Stimulated activated CD8-positive, alpha-beta memory T cell treated with anti-CD3 and anti-CD28 coated beads, Interleukin-15, amount 100 ng/mL, for 4 hours (primary cell): ENCODE data around the gene MSMO1.
"Not testable (repeated sequence)": the region's sequence is repeated elsewhere in the genome, so short reads cannot be mapped to it uniquely, and the experiment has no call there.

Experiments
- DNase-seq, 2 donors: peaks; one replicate each; pipeline ENCODE4 v3.0.0-alpha.2; 2020; ENCODE audit warnings: low read depth in 2 of 2

The MSMO1 gene

GRCh38 chr4:165327211-165328100 lies at the start of gene MSMO1:
Gene MSMO1 (plus strand): TSS chr4:165327669. CDS start chr4:165333371, 5,702 bp downstream.
- peak; percentile 98 for DNase-seq

GRCh38 chr4:165279531-165279930 lies 47.9 kb upstream of the MSMO1 start:
- not testable (repeated sequence) for DNase-seq

GRCh38 chr4:165284697-165285096 lies 42.8 kb upstream of the MSMO1 start:
- not testable (repeated sequence) for DNase-seq

GRCh38 chr4:165286619-165287340 lies 40.7 kb upstream of the MSMO1 start:
- not testable (repeated sequence) for DNase-seq

GRCh38 chr4:165288226-165288625 lies 39.2 kb upstream of the MSMO1 start:
- no peak for DNase-seq

GRCh38 chr4:165288639-165289422 lies 38.6 kb upstream of the MSMO1 start:
- no peak for DNase-seq

GRCh38 chr4:165289423-165289785 lies 38.1 kb upstream of the MSMO1 start:
- no peak for DNase-seq

- no peak for DNase-seq
Observed at GRCh38 chr4:165293061-165293460, 34.4 kb upstream of the MSMO1 start.

- no peak for DNase-seq
Observed at GRCh38 chr4:165293927-165294649, 33.4 kb upstream of the MSMO1 start.

GRCh38 chr4:165294907-165295306 lies 32.6 kb upstream of the MSMO1 start:
- DNase-seq = no peak

GRCh38 chr4:165297626-165298025 lies 29.8 kb upstream of the MSMO1 start:
- no peak for DNase-seq

- DNase-seq = no peak
Observed at GRCh38 chr4:165299399-165300060, 27.9 kb upstream of the MSMO1 start.

GRCh38 chr4:165301833-165302232 lies 25.6 kb upstream of the MSMO1 start:
- no peak for DNase-seq

- no peak for DNase-seq
Observed at GRCh38 chr4:165302658-165303057, 24.8 kb upstream of the MSMO1 start.

- no peak for DNase-seq
Observed at GRCh38 chr4:165308166-165308565, 19.3 kb upstream of the MSMO1 start.

- no peak for DNase-seq
Observed at GRCh38 chr4:165308606-165309005, 18.9 kb upstream of the MSMO1 start.

GRCh38 chr4:165309456-165309855 lies 18.0 kb upstream of the MSMO1 start:
- DNase-seq = no peak

- DNase-seq = no peak
Observed at GRCh38 chr4:165312506-165312905, 15.0 kb upstream of the MSMO1 start.

GRCh38 chr4:165319030-165319429 lies 8.4 kb upstream of the MSMO1 start:
- no peak for DNase-seq

- DNase-seq = no peak
Observed at GRCh38 chr4:165319509-165319908, 8.0 kb upstream of the MSMO1 start.
